22Rv1 (cell line): ENCODE measurements around the gene PASK.

Source experiments
- ZFX ChIP-seq: fragments of 450-650 bp; IDR thresholded peaks from 2 replicates; pipeline ENCODE4 v1.6.1; 2017; ENCODE audit warnings: antibody characterized with exemption, borderline replicate concordance
- TF ChIP-seq, protein P1 (sequence below): fragments of 450-650 bp; IDR thresholded peaks from 2 replicates; pipeline ENCODE4 v1.5.1; 2017; ENCODE audit warnings: mild to moderate bottlenecking

- TF ChIP-seq, protein P1, sequence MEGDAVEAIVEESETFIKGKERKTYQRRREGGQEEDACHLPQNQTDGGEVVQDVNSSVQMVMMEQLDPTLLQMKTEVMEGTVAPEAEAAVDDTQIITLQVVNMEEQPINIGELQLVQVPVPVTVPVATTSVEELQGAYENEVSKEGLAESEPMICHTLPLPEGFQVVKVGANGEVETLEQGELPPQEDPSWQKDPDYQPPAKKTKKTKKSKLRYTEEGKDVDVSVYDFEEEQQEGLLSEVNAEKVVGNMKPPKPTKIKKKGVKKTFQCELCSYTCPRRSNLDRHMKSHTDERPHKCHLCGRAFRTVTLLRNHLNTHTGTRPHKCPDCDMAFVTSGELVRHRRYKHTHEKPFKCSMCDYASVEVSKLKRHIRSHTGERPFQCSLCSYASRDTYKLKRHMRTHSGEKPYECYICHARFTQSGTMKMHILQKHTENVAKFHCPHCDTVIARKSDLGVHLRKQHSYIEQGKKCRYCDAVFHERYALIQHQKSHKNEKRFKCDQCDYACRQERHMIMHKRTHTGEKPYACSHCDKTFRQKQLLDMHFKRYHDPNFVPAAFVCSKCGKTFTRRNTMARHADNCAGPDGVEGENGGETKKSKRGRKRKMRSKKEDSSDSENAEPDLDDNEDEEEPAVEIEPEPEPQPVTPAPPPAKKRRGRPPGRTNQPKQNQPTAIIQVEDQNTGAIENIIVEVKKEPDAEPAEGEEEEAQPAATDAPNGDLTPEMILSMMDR = no peak
- TF ChIP-seq ZFX = no peak
Measured at GRCh38 chr2:241178961-241179360, 29.7 kb upstream of the PASK start.
